Measurements from ENCODE around the gene GLIS1. TPM values are rescaled to one million over a fixed set of nuclear protein-coding genes. Genes with fewer than 3 reads are reported as not detected.

Gene GLIS1
- total and polyA plus RNA-seq, 2 of the 8 experiments (the other 6 are each of a cell fraction or from before 2014, with no cell fraction given) = 0.15 to 0.22 TPM

DNA sequence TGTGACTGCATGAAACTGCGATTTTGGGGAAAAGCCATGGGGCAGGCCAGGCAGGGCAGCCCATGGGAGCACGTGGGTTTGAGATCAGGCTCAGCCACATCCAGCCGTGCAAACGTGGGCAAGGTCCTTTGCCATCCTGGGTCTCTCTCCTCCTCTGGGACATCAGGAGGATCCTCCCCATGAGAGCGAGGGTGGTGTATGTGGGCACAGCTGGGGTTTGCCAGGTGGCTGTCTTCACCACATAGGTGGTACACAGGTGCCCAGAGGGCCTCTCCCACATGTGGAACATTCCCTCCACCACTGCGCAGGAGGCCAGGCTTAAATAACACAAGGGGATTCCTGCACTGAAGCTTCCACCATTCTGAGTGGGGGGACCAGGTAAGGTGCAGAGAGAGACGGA is 143.1 kb downstream of the GLIS1 start:
- H3K56ac ChIP-seq (replicated peaks; ENCODE audit: insufficient read length, low read depth, low read length) = no peak overlapping the region
- H3K4me3 ChIP-seq (ENCODE audit: extremely low read depth in 1 of 4, insufficient read depth in 2 of 4, low read depth in 3 of 4, low read length in 4 of 4) = no peak overlapping the region
- no peaks in the 10 kb centered on the region for H3K36me3 ChIP-seq (ENCODE audit: control insufficient read depth in 2 of 4, insufficient read depth in 4 of 4, low read length in 3 of 4)
- no peak overlapping the region for H3K4me2 ChIP-seq (ENCODE audit: insufficient read depth in 1 of 2, low read depth in 2 of 2, low read length in 2 of 2)
- no peak for TF ChIP-seq RFX5 (IDR thresholded peaks at IDR 0.05; ENCODE audit: borderline replicate concordance, low read depth, low read length)
- no peak for TF ChIP-seq KDM5A (IDR thresholded peaks at IDR 0.05; ENCODE audit: low read length)
- no peak for TF ChIP-seq POLR2AphosphoS5 (IDR thresholded peaks at IDR 0.05; ENCODE audit: low read depth, low read length)
- no peak for TF ChIP-seq RBBP5 (IDR thresholded peaks at IDR 0.05; ENCODE audit: borderline replicate concordance, low read depth, low read length)
- TF ChIP-seq ASH2L (IDR thresholded peaks at IDR 0.05; ENCODE audit: low read length) = no peak
- no peak for TF ChIP-seq SAP30 (IDR thresholded peaks at IDR 0.05; ENCODE audit: insufficient read depth, insufficient replicate concordance, low read length)
- no peak for TF ChIP-seq RAD21 (IDR thresholded peaks at IDR 0.05 in 1 of 2, conservative IDR thresholded peaks at IDR 0.05 in 1 of 2; ENCODE audit: low read depth in 2 of 2, low read length in 2 of 2)
- no peak overlapping the region for H3K9ac ChIP-seq (replicated peaks in 1 of 4; ENCODE audit: extremely low read depth in 1 of 4, low read depth in 3 of 4, low read length in 3 of 4)
- no peak overlapping the region for H4K5ac ChIP-seq (ENCODE audit: insufficient read length, low read depth, low read length)
- H3K14ac ChIP-seq (ENCODE audit: insufficient read length) = no peak overlapping the region
- no peaks in the 10 kb centered on the region for H4K20me1 ChIP-seq (replicated peaks in 1 of 2; ENCODE audit: control insufficient read depth in 1 of 2, insufficient read depth in 2 of 2, low read length in 2 of 2)
- no peak overlapping the region for H2BK5ac ChIP-seq (ENCODE audit: low read depth, low read length)
- DNase-seq (ENCODE audit: low read depth in 1 of 2, low spot score in 2 of 2) = no peak
- no peak overlapping the region for H2BK120ac ChIP-seq (replicated peaks; ENCODE audit: low read depth, low read length)
- H3K23ac ChIP-seq (ENCODE audit: insufficient read length) = no peak overlapping the region
- FAIRE-seq = no peak
- no peak overlapping the region for H4K8ac ChIP-seq (ENCODE audit: extremely low read depth, insufficient read depth, low read length)
- no peaks in the 10 kb centered on the region for H3K79me2 ChIP-seq (ENCODE audit: control insufficient read depth in 1 of 2, insufficient read depth in 2 of 2, low read length in 2 of 2)
- no peak overlapping the region for H3K4ac ChIP-seq (replicated peaks; ENCODE audit: insufficient read length, low read depth, low read length)
- no peak overlapping the region for H3K27ac ChIP-seq (ENCODE audit: low read depth, low read length)
- no peaks in the 10 kb centered on the region for H3K23me2 ChIP-seq (ENCODE audit: low read depth, low read length)
- ChIA-PET CTCF (ENCODE audit: partially characterized antibody) (interaction anchor here (0.7 to 17.1 kb wide), 6 partner anchors 8 to 146 kb away, joined by 3 to 264 read pairs (median 16); no protein-coding TSS in a partner anchor), POLR2A (ENCODE audit: partially characterized antibody) (interaction anchor here (1.2 kb wide), 1 partner anchor 13 kb away, joined by 3 read pairs; no protein-coding TSS in a partner anchor)
- no peak overlapping the region for H4K91ac ChIP-seq (replicated peaks; ENCODE audit: insufficient read length, low read length)
- no peak overlapping the region for H2BK12ac ChIP-seq (ENCODE audit: low read depth, low read length)
- no peak overlapping the region for H2BK20ac ChIP-seq (ENCODE audit: low read length)
- peaks cover 0 to 6% (median 5%) of the 10 kb centered on the region in 4 experiments; a peak in 5 of 7 replicates for H3K4me1 ChIP-seq (replicated peaks in 1 of 4; ENCODE audit: control insufficient read depth in 3 of 4, insufficient read depth in 4 of 4, low read length in 3 of 4)
- H2BK15ac ChIP-seq (ENCODE audit: low read length) = no peak overlapping the region
- no peak overlapping the region for H2AFZ ChIP-seq (ENCODE audit: low read length)
- no peaks in the 10 kb centered on the region for H3K79me1 ChIP-seq (ENCODE audit: low read depth, low read length)
- WGBS, 2 experiments (ENCODE audit: extremely low coverage in 1 of 2, insufficient coverage in 1 of 2, insufficient read length in 1 of 2, insufficient replicate concordance in 2 of 2, low coverage in 1 of 2, low lambda C conversion rate in 2 of 2, missing lambda C conversion rate in 1 of 2) = 90% methylated on average over 7 of the region's 7 CpGs; no CpG with 5 or more reads in 1 of the 2 experiments
- peaks cover 0 to 7% (median 1%) of the 10 kb centered on the region in 4 experiments; a peak in 4 of 7 replicates for H3K27me3 ChIP-seq (replicated peaks in 1 of 4; ENCODE audit: control insufficient read depth in 3 of 4, extremely low read depth in 1 of 4, insufficient read depth in 3 of 4, low read length in 3 of 4)
- no peak overlapping the region for H2AK5ac ChIP-seq (ENCODE audit: low read depth, low read length)
- no peaks in the 10 kb centered on the region for H3K9me3 ChIP-seq (ENCODE audit: insufficient read depth in 2 of 2, low read depth in 1 of 2, low read length in 1 of 2)
- H3K18ac ChIP-seq (ENCODE audit: extremely low read depth, low read length) = no peak overlapping the region

All from H1 (cell line).